Ramos (cell line): Measurements from ENCODE around the gene ELAVL2.

Experiments used
- in situ Hi-C: fragments of 300-500 bp; cut with MboI; formaldehyde crosslinking; loops from one replicate; pipeline ENCODE4 v1.14.3; 2022; ENCODE audit warnings: low sequenced_read_pairs; ENCODE audit not compliant: unreplicated experiment

ELAVL2 gene

GRCh38 chr9:23774266-23774665 is 51.8 kb downstream of the ELAVL2 start:
- in situ Hi-C loops, result no loop called here

GRCh38 chr9:23772385-23772783 is 53.7 kb downstream of the ELAVL2 start:
- in situ Hi-C loops, result no loop called here

GRCh38 chr9:23771746-23772384 is 54.2 kb downstream of the ELAVL2 start:
- in situ Hi-C loops, result no loop called here

GRCh38 chr9:23769307-23769935 is 56.6 kb downstream of the ELAVL2 start:
- in situ Hi-C loops, result no loop called here

GRCh38 chr9:23768861-23769260 is 57.2 kb downstream of the ELAVL2 start:
- in situ Hi-C loops, result no loop called here

GRCh38 chr9:23766613-23767012 is 59.4 kb downstream of the ELAVL2 start:
- in situ Hi-C loops, result no loop called here

GRCh38 chr9:23765561-23765960 is 60.5 kb downstream of the ELAVL2 start:
- in situ Hi-C loops, result no loop called here

- in situ Hi-C loops, result no loop called here
Observed at GRCh38 chr9:23764219-23764618, 61.8 kb downstream of the ELAVL2 start.

- in situ Hi-C loops, result no loop called here
Observed at GRCh38 chr9:23754551-23754950, 71.5 kb downstream of the ELAVL2 start.

GRCh38 chr9:23752859-23753258 is 73.2 kb downstream of the ELAVL2 start:
- in situ Hi-C loops, result no loop called here

- in situ Hi-C loops, result no loop called here
Observed at GRCh38 chr9:23751633-23752032, 74.4 kb downstream of the ELAVL2 start.

GRCh38 chr9:23750808-23751207 is 75.2 kb downstream of the ELAVL2 start:
- in situ Hi-C loops, result no loop called here

- in situ Hi-C loops, result no loop called here
Observed at GRCh38 chr9:23747088-23748075, 78.7 kb downstream of the ELAVL2 start.

- in situ Hi-C loops, result no loop called here
Observed at GRCh38 chr9:23746317-23746716, 79.7 kb downstream of the ELAVL2 start.

- in situ Hi-C loops, result no loop called here
Observed at GRCh38 chr9:23743036-23743435, 83.0 kb downstream of the ELAVL2 start.

- in situ Hi-C loops, result no loop called here
Observed at GRCh38 chr9:23741351-23741750, 84.7 kb downstream of the ELAVL2 start.

- in situ Hi-C loops, result no loop called here
Observed at GRCh38 chr9:23740531-23740930, 85.5 kb downstream of the ELAVL2 start.

GRCh38 chr9:23739753-23740152 is 86.3 kb downstream of the ELAVL2 start:
- in situ Hi-C loops, result no loop called here

GRCh38 chr9:23736293-23736692 is 89.7 kb downstream of the ELAVL2 start:
- in situ Hi-C loops, result no loop called here

- in situ Hi-C loops, result no loop called here
Observed at GRCh38 chr9:23733495-23734078, 92.5 kb downstream of the ELAVL2 start.

GRCh38 chr9:23731353-23731752 is 94.7 kb downstream of the ELAVL2 start:
- in situ Hi-C loops, result no loop called here
